NCI-H2196 (cell line): Measurements from ENCODE around the gene SOBP.
"Not testable (repeated sequence)": the region's sequence is repeated elsewhere in the genome, so short reads cannot be mapped to it uniquely, and the experiment has no call there.

Experiments used
- DNase-seq: peaks from one replicate; lab custom pipeline; 2025; ENCODE audit not compliant: unreplicated experiment; lab: John Stamatoyannopoulos, UW

Gene SOBP

GRCh38 chr6:107520706-107521105 lies 30.8 kb downstream of the SOBP start:
- DNase-seq: not testable (repeated sequence)

GRCh38 chr6:107523054-107523791 lies 33.3 kb downstream of the SOBP start:
- DNase-seq: no peak

GRCh38 chr6:107523794-107524193 lies 33.9 kb downstream of the SOBP start:
- DNase-seq: no peak

- DNase-seq: no peak
These were observed 34.7 kb downstream of the SOBP start for GRCh38 chr6:107524626-107525025.

GRCh38 chr6:107531868-107532267 lies 42.0 kb downstream of the SOBP start:
- no peak for DNase-seq

GRCh38 chr6:107532706-107533105 lies 42.8 kb downstream of the SOBP start:
- no peak for DNase-seq

GRCh38 chr6:107533415-107534059 lies 43.6 kb downstream of the SOBP start:
- DNase-seq: no peak

- no peak for DNase-seq
These were observed 44.7 kb downstream of the SOBP start for GRCh38 chr6:107534571-107535141.

- DNase-seq: no peak
These were observed 45.7 kb downstream of the SOBP start for GRCh38 chr6:107535626-107536025.

- DNase-seq: no peak
These were observed 46.5 kb downstream of the SOBP start for GRCh38 chr6:107536180-107536961.

- no peak for DNase-seq
These were observed 47.6 kb downstream of the SOBP start for GRCh38 chr6:107537559-107537958.

- DNase-seq: no peak
These were observed 49.0 kb downstream of the SOBP start for GRCh38 chr6:107538856-107539387.

GRCh38 chr6:107539409-107539808 lies 49.5 kb downstream of the SOBP start:
- no peak for DNase-seq

GRCh38 chr6:107539849-107540464 lies 50.0 kb downstream of the SOBP start:
- no peak for DNase-seq

GRCh38 chr6:107540465-107540857 lies 50.5 kb downstream of the SOBP start:
- DNase-seq: peak; percentile 17

- DNase-seq: no peak
These were observed 52.3 kb downstream of the SOBP start for GRCh38 chr6:107542192-107542668.

GRCh38 chr6:107543088-107543487 lies 53.2 kb downstream of the SOBP start:
- DNase-seq: no peak

GRCh38 chr6:107543567-107543966 lies 53.6 kb downstream of the SOBP start:
- DNase-seq: no peak

- no peak for DNase-seq
These were observed 55.8 kb downstream of the SOBP start for GRCh38 chr6:107545763-107546162.

GRCh38 chr6:107546691-107547450 lies 57.0 kb downstream of the SOBP start:
- DNase-seq: no peak
